ENCODE data around the gene IGSF21.

Gene IGSF21

DNA sequence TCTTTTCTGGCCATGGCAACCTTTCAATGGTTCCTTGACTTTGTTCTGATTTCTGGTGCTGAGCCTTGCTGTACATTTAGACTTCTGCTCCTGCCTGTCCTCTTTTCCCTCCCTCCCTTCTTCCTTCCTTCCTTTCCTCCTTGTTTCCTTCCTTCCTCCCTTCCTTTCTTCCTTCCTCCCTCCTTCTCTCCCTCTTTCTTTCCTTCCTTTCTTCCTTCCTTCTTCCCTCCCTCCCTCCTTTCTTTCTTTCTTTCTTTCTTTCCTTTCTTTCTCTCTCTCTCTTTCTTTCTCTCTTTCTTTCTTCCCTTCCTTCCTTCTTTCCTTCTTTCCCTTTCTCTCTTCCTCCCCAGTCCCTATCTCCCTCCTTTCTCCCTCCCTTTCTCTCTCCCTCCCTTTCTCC lies 10.4 kb upstream of the IGSF21 start:
- DNase-seq: no peak
- Histone ChIP-seq H3K4me1 (ENCODE audit: low read length) (no peaks in the 10 kb centered on the region), H3K4me3 (ENCODE audit: low read length) (no peak overlapping the region), H3K36me3 (replicated peaks; ENCODE audit: insufficient read depth, low read length) (no peaks in the 10 kb centered on the region), H3K27me3 (replicated peaks; ENCODE audit: insufficient read depth, low read length) (peaks cover 73% of the 10 kb centered on the region), H4K20me1 (ENCODE audit: insufficient read depth, low read length) (no peaks in the 10 kb centered on the region), H3K9me3 (replicated peaks; ENCODE audit: insufficient read depth, low read length) (no peaks in the 10 kb centered on the region), H3F3A (ENCODE audit: insufficient read depth, low read length) (no peaks in the 10 kb centered on the region), H3K4me2 (ENCODE audit: low read depth, low read length) (no peak overlapping the region), H3K9ac (ENCODE audit: low read length) (no peak overlapping the region), H3K27ac (ENCODE audit: low read length) (no peak overlapping the region), H3K79me2 (ENCODE audit: low read length) (no peaks in the 10 kb centered on the region), H3K9me2 (replicated peaks; ENCODE audit: insufficient read depth, low read length) (no peaks in the 10 kb centered on the region), H2AFZ (ENCODE audit: low read length) (no peak overlapping the region)
- TF ChIP-seq EZH2phosphoT487 (IDR thresholded peaks at IDR 0.05; ENCODE audit: low read length) (no peak), EZH2 (optimal IDR thresholded peaks at IDR 0.05; ENCODE audit: low read depth, low read length) (no peak)
- TF ChIP-seq, protein P1, sequence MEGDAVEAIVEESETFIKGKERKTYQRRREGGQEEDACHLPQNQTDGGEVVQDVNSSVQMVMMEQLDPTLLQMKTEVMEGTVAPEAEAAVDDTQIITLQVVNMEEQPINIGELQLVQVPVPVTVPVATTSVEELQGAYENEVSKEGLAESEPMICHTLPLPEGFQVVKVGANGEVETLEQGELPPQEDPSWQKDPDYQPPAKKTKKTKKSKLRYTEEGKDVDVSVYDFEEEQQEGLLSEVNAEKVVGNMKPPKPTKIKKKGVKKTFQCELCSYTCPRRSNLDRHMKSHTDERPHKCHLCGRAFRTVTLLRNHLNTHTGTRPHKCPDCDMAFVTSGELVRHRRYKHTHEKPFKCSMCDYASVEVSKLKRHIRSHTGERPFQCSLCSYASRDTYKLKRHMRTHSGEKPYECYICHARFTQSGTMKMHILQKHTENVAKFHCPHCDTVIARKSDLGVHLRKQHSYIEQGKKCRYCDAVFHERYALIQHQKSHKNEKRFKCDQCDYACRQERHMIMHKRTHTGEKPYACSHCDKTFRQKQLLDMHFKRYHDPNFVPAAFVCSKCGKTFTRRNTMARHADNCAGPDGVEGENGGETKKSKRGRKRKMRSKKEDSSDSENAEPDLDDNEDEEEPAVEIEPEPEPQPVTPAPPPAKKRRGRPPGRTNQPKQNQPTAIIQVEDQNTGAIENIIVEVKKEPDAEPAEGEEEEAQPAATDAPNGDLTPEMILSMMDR (IDR thresholded peaks at IDR 0.05; ENCODE audit: low read length): no peak

DNA sequence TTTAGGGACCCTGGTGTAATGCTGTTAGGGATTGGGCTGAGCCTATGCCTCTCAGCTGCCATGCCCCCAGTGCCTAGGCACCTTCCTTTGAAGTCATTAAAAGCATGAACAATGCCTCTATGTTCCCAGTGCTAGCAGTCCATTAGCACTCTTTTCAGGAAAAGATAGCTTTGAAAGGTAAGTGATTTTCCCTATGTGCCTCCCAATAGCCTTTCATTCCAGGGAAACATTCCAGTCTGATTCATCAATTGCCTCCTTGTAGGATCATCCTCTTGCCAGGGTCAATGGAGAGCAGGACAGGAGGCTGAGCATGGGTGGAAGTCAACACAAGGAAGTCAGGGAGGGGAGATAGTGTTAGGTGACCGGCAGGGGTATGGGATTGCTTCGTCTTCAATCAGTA lies 8.6 kb upstream of the IGSF21 start:
- no peaks in the 10 kb centered on the region for H3K9me2 ChIP-seq (replicated peaks; ENCODE audit: insufficient read depth, low read length)
- peaks cover 66% of the 10 kb centered on the region for H3K27me3 ChIP-seq (replicated peaks; ENCODE audit: insufficient read depth, low read length)
- no peak overlapping the region for H3K4me2 ChIP-seq (ENCODE audit: low read depth, low read length)
- no peak overlapping the region for H3K9ac ChIP-seq (ENCODE audit: low read length)
- H3K79me2 ChIP-seq (ENCODE audit: low read length): no peaks in the 10 kb centered on the region
- DNase-seq: no peak
- H3K4me1 ChIP-seq (ENCODE audit: low read length): no peaks in the 10 kb centered on the region
- TF ChIP-seq, protein P1 (IDR thresholded peaks at IDR 0.05; ENCODE audit: low read length): no peak
- TF ChIP-seq EZH2phosphoT487 (IDR thresholded peaks at IDR 0.05; ENCODE audit: low read length): no peak
- TF ChIP-seq EZH2 (optimal IDR thresholded peaks at IDR 0.05; ENCODE audit: low read depth, low read length): no peak
- no peaks in the 10 kb centered on the region for H3K9me3 ChIP-seq (replicated peaks; ENCODE audit: insufficient read depth, low read length)
- no peaks in the 10 kb centered on the region for H3K36me3 ChIP-seq (replicated peaks; ENCODE audit: insufficient read depth, low read length)
- H3F3A ChIP-seq (ENCODE audit: insufficient read depth, low read length): no peaks in the 10 kb centered on the region
- no peaks in the 10 kb centered on the region for H4K20me1 ChIP-seq (ENCODE audit: insufficient read depth, low read length)
- H3K27ac ChIP-seq (ENCODE audit: low read length): no peak overlapping the region
- H2AFZ ChIP-seq (ENCODE audit: low read length): no peak overlapping the region
- no peak overlapping the region for H3K4me3 ChIP-seq (ENCODE audit: low read length)

DNA sequence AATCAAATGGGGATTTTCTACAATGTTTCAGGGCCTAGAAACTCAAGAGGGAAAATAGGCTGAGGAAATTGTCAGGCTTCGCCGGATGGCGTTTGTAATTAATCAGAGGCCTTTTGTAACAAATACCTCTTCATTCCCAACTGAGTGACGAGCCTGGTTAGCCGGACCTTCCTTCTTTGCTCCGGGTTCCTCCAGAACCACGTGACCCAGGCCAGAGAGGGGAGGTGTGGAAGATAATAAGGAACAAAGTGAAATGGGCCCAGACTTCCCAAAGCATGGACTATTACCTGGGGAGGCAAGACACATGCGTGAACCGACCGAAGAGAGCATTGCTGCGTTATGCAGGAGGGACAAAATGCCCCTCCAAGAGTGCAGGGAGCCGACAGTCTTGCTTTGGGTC lies 7.5 kb upstream of the IGSF21 start:
- DNase-seq: no peak
- Histone ChIP-seq H2AFZ (ENCODE audit: low read length) (no peak overlapping the region), H3K4me3 (ENCODE audit: low read length) (no peak overlapping the region), H3K9me2 (replicated peaks; ENCODE audit: insufficient read depth, low read length) (no peaks in the 10 kb centered on the region), H3K36me3 (replicated peaks; ENCODE audit: insufficient read depth, low read length) (no peaks in the 10 kb centered on the region), H3K4me2 (ENCODE audit: low read depth, low read length) (no peak overlapping the region), H3K79me2 (ENCODE audit: low read length) (no peaks in the 10 kb centered on the region), H3K9ac (ENCODE audit: low read length) (no peak overlapping the region), H4K20me1 (ENCODE audit: insufficient read depth, low read length) (no peaks in the 10 kb centered on the region), H3K27ac (ENCODE audit: low read length) (no peak overlapping the region), H3K27me3 (replicated peaks; ENCODE audit: insufficient read depth, low read length) (peaks cover 73% of the 10 kb centered on the region), H3K9me3 (replicated peaks; ENCODE audit: insufficient read depth, low read length) (no peaks in the 10 kb centered on the region), H3K4me1 (ENCODE audit: low read length) (no peaks in the 10 kb centered on the region), H3F3A (ENCODE audit: insufficient read depth, low read length) (no peaks in the 10 kb centered on the region)
- no peak for TF ChIP-seq EZH2phosphoT487 (IDR thresholded peaks at IDR 0.05; ENCODE audit: low read length)
- TF ChIP-seq EZH2 (optimal IDR thresholded peaks at IDR 0.05; ENCODE audit: low read depth, low read length): no peak
- TF ChIP-seq, protein P1 (IDR thresholded peaks at IDR 0.05; ENCODE audit: low read length): no peak
